Vagina (tissue), 2 donors: ENCODE data around the gene ERG.

ENCODE experiments used
- POLR2A ChIP-seq, 2 donors: fragments of 450-650 bp; IDR thresholded peaks; one replicate each; pipeline ENCODE4 v1.6.1; 2017; ENCODE audit warnings: antibody characterized with exemption in 2 of 2, mild to moderate bottlenecking in 2 of 2, moderate library complexity in 2 of 2
- POLR2AphosphoS5 ChIP-seq, 2 donors: sonication (generic); formaldehyde crosslinking; IDR thresholded peaks; one replicate each; pipeline ENCODE4 v1.9.0; 2017; ENCODE audit warnings: antibody characterized with exemption in 2 of 2, mild to moderate bottlenecking in 2 of 2, low read depth in 1 of 2; ENCODE audit not compliant: insufficient read depth in 1 of 2
- TF ChIP-seq, protein P1 (sequence below), 3 experiments: fragments of 450-650 bp in 2 of 3; fragments of 200-600 bp in 1 of 3; sonication (generic) in 1 of 3; IDR thresholded peaks; one replicate each; pipeline ENCODE4 v1.5.1; 2017 to 2019; ENCODE audit warnings: antibody characterized with exemption in 3 of 3, mild to moderate bottlenecking in 2 of 3, moderate library complexity in 2 of 3

DNA sequence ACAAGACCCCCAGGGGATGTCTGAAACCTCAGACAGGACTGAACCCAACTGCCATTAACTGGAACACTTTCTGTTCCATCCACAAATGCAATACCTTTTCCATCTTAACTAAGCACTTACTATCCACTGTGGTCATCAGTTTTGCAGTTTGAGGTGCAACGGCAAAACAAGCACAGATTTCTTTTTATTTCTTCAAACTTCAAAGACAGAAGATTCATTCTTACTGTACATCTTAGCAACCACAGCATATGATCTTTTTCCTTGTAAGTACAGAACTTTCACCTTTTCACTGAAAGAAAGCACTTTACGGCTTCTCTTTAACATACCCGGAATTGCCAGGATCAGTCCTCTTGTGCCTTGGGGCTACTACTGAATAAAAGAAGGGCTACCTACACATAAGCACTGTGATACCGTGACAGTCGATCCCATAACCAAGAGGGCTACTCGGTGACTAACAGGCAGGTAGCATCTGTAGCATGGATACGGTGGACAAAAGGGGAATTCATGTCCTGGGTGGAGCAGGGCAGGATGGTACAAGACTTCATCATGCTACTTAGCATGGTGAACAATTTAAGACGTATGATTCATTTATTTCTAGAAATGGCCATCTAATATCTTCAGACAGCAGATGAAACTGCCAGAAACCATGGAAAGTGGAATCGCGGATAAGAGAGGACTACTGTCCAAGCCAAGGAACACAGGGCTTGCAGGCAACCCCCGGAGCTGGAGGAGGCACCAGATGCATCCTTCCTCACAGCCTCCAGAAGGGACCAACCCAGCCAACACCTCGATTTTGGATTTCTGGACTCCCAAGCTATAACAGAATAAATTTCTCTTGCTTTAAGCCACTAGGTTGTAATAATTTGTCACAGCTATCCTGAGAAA lies 18.4 kb downstream of the ERG start:
- TF ChIP-seq, protein P1, sequence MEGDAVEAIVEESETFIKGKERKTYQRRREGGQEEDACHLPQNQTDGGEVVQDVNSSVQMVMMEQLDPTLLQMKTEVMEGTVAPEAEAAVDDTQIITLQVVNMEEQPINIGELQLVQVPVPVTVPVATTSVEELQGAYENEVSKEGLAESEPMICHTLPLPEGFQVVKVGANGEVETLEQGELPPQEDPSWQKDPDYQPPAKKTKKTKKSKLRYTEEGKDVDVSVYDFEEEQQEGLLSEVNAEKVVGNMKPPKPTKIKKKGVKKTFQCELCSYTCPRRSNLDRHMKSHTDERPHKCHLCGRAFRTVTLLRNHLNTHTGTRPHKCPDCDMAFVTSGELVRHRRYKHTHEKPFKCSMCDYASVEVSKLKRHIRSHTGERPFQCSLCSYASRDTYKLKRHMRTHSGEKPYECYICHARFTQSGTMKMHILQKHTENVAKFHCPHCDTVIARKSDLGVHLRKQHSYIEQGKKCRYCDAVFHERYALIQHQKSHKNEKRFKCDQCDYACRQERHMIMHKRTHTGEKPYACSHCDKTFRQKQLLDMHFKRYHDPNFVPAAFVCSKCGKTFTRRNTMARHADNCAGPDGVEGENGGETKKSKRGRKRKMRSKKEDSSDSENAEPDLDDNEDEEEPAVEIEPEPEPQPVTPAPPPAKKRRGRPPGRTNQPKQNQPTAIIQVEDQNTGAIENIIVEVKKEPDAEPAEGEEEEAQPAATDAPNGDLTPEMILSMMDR (IDR thresholded peaks at IDR 0.05) = no peak
- TF ChIP-seq POLR2A (IDR thresholded peaks at IDR 0.05) (no peak), POLR2AphosphoS5 (IDR thresholded peaks at IDR 0.05; ENCODE audit: insufficient read depth in 1 of 2, low read depth in 1 of 2) (no peak)
